Measurements from ENCODE around the gene CYB561D2. TPM values are rescaled to one million over a fixed set of nuclear protein-coding genes. Genes with fewer than 3 reads are reported as not detected.

CYB561D2 gene
- total RNA-seq, 2 donors from 2014 or later = 35.6 to 40.8 TPM

DNA sequence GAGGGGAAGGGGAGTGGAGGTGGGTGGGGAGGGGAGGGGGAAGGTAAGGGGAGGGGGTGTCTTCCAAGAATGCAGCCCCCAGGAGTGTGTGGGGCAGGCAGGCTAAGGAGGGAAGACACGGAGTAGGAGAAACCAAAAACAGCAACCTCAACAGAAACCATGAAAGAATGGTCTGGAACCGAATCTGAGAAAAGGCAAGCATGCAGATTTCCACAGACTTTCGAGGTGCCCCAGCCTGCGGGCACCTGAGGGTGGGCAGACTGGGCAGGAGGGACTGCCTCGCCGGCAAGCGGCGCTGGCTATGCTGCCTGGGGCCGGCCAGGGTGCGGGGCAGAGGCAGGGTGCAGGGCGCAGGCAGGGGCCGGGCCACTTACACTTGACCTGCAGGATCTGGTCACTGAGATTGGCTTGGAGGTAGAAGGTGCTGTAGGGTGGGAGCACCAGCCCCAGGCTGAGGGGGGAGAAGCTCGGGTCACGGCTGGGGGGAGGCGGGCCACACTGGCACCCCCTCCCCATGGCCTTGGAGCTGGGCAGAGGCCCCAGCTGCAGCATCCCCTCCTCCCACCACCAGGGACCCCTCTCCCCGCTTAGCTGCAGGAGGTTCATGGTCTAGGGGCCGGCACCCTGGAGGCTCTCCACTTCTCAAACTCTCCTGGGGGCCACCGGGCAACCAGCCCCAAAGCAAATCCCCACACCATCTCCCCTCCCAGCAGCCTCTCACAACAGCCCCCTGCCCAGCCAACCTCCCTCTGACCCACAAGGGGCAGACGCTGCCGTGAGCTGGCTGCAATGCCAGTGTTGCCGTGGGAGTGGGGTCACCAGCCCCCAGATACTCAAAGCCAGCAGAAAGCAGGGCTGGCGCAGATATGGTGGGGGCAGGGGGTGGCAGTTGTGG, 23.9 kb downstream of the CYB561D2 start:
- ATAC-seq (replicated peaks) = no peak
- H3K9me3 Mint-ChIP-seq = no peaks in the 10 kb centered on the region
- H3K27ac Mint-ChIP-seq = no peak overlapping the region

DNA sequence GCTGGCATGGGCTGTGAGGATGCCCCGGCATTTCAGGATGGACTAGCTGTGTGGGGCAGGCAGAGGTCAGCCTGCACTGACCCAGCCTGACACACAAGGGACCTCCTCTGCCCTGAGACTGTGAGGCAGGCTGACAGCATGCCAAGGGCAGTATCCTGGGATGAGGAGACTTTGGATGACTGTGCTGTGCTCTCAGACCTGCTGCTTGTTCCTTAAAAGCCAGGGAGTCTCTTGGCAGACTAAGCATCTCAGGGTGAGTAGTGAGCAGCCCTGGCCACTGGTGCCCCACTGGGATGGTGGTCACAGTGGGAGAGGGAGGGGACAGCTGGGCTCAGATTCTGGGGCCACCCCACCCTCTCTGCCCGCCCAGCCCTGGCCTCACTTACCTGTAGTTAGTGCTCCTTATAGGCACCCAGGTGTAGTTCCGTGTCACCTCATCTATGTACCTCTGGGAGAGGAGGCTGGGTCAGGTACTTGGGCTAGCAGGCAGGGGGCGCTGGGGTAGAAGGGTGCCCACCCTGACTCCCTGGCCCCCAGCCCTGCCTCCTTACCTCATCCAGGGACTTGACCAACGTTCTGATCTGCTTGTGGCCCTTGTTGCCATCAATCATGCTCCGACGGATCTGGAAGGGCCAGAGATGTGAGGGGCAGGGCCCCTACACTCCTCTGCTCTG, 24.7 kb downstream of the CYB561D2 start:
- H3K4me1 Mint-ChIP-seq = no peaks in the 10 kb centered on the region
- H3K4me3 Mint-ChIP-seq = no peak overlapping the region
- no peaks in the 10 kb centered on the region for H3K9me3 Mint-ChIP-seq
- no peaks in the 10 kb centered on the region for H3K27me3 Mint-ChIP-seq
- no peaks in the 10 kb centered on the region for H3K36me3 Mint-ChIP-seq (ENCODE audit: low read depth)
- H3K27ac Mint-ChIP-seq = no peak overlapping the region
- ATAC-seq (replicated peaks) = no peak

More for the DNA sequence above, 23.9 kb downstream of the CYB561D2 start:
- no peaks in the 10 kb centered on the region for H3K27me3 Mint-ChIP-seq
- no peaks in the 10 kb centered on the region for H3K36me3 Mint-ChIP-seq (ENCODE audit: low read depth)
- H3K4me3 Mint-ChIP-seq = no peak overlapping the region
- no peaks in the 10 kb centered on the region for H3K4me1 Mint-ChIP-seq

- Mint-ChIP-seq H3K4me3 (no peak overlapping the region), H3K27me3 (no peaks in the 10 kb centered on the region), H3K27ac (no peak overlapping the region), H3K9me3 (no peaks in the 10 kb centered on the region), H3K36me3 (ENCODE audit: low read depth) (no peaks in the 10 kb centered on the region), H3K4me1 (no peaks in the 10 kb centered on the region)
- ATAC-seq (replicated peaks) = no peak
Measured at GRCh38 chr3:50378024-50378423, 27.4 kb downstream of the CYB561D2 start.

GRCh38 chr3:50378757-50379156, 28.1 kb downstream of the CYB561D2 start:
- Mint-ChIP-seq H3K27me3 (no peaks in the 10 kb centered on the region), H3K9me3 (no peaks in the 10 kb centered on the region), H3K4me3 (no peak overlapping the region), H3K36me3 (ENCODE audit: low read depth) (no peaks in the 10 kb centered on the region), H3K27ac (no peak overlapping the region), H3K4me1 (no peaks in the 10 kb centered on the region)
- ATAC-seq (replicated peaks) = no peak

DNA sequence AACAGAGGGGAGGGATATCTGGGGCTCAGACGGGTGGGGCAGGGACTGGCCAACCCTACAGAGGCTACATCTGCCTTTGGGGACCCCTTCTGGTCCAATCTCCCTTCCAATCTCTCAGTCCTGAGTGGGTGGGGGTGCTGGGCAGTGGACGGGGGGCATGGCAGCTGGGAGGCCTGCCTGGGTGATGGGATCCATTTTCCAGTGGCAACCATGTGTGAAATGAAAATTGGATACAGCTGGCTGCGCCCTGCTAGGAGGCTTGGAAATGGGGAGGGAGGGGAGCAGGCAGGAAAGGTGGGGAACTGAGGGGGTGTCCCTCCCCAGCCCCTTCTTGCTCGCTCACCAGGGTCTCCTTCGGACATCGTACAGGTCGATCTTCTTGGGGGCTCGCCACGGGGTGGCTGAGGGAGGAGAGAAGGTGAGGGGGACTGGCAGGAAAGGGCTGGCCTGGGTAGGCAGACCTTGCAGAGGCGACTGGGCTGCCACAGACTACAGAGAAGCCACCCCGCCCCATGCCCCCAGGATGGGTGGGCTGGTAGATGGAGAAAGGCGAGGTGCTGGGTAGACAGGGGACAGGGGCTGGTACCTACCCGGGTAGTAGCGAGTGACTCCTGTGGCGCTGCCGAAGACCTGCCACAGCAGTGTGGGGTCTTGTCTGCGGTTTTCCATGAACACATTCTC, 29.9 kb downstream of the CYB561D2 start:
- no peak for ATAC-seq (replicated peaks)
- no peaks in the 10 kb centered on the region for H3K36me3 Mint-ChIP-seq (ENCODE audit: low read depth)
- H3K9me3 Mint-ChIP-seq = no peaks in the 10 kb centered on the region
- H3K27ac Mint-ChIP-seq = no peak overlapping the region
- no peak overlapping the region for H3K4me3 Mint-ChIP-seq
- H3K4me1 Mint-ChIP-seq = no peaks in the 10 kb centered on the region
- H3K27me3 Mint-ChIP-seq = no peaks in the 10 kb centered on the region

GRCh38 chr3:50381383-50381782, 30.7 kb downstream of the CYB561D2 start:
- Mint-ChIP-seq H3K4me1 (no peaks in the 10 kb centered on the region), H3K9me3 (no peaks in the 10 kb centered on the region), H3K27ac (no peak overlapping the region), H3K36me3 (ENCODE audit: low read depth) (no peaks in the 10 kb centered on the region), H3K4me3 (no peak overlapping the region), H3K27me3 (no peaks in the 10 kb centered on the region)
- ATAC-seq (replicated peaks) = no peak

DNA sequence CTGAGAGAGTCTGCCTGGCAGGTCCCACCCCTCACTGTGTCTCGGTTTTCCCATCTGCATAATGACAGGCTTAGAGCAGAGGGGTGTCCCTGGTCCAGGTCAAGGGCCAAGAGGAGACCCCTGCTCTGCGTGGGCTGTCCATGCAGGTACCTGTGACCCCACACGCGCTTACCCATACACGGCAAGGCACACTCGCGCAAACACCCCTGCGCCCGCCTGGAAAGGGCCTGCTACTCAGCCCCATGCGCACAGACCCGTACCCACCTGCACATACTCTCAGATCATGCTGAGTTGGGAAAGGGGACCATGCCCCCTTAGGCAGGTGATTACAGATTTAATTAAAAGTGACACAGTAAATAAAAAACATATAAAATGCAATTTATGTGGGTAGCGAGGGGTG, 32.1 kb downstream of the CYB561D2 start:
- Mint-ChIP-seq H3K9me3 (no peaks in the 10 kb centered on the region), H3K4me1 (no peaks in the 10 kb centered on the region), H3K27me3 (no peaks in the 10 kb centered on the region), H3K27ac (no peak overlapping the region), H3K36me3 (ENCODE audit: low read depth) (no peaks in the 10 kb centered on the region), H3K4me3 (no peak overlapping the region)
- ATAC-seq (replicated peaks) = no peak

- H3K27ac Mint-ChIP-seq = no peak overlapping the region
- no peak for ATAC-seq (replicated peaks)
Measured at GRCh38 chr3:50383750-50384149, 33.1 kb downstream of the CYB561D2 start.

DNA sequence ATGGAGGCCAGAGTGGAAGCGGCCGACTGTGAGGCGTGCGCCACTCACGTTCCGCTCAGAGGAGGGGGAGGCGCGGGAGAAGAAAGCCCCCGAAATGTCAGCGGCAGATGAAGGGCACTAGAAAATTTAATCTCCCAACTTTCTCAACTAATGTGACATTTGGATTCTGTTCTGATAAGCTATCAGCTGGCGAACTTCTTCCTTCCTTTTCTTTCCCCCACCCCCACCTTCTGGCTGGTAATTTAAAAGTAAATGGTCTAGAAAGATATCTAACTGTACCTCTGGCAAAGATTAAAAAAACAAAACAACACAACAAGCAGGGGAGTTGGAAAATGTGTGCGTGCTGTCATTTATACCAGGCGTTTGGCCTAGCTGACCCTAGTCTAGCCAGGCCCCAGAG, 35.1 kb downstream of the CYB561D2 start:
- Mint-ChIP-seq H3K27ac (no peak overlapping the region), H3K4me1 (no peaks in the 10 kb centered on the region), H3K27me3 (no peaks in the 10 kb centered on the region), H3K9me3 (no peaks in the 10 kb centered on the region), H3K4me3 (no peak overlapping the region), H3K36me3 (ENCODE audit: low read depth) (no peaks in the 10 kb centered on the region)
- ATAC-seq (replicated peaks) = no peak

More at GRCh38 chr3:50383750-50384149, 33.1 kb downstream of the CYB561D2 start:
- H3K4me1 Mint-ChIP-seq = no peaks in the 10 kb centered on the region
- H3K9me3 Mint-ChIP-seq = no peaks in the 10 kb centered on the region
- H3K4me3 Mint-ChIP-seq = no peak overlapping the region
- no peaks in the 10 kb centered on the region for H3K36me3 Mint-ChIP-seq (ENCODE audit: low read depth)
- H3K27me3 Mint-ChIP-seq = no peaks in the 10 kb centered on the region

DNA sequence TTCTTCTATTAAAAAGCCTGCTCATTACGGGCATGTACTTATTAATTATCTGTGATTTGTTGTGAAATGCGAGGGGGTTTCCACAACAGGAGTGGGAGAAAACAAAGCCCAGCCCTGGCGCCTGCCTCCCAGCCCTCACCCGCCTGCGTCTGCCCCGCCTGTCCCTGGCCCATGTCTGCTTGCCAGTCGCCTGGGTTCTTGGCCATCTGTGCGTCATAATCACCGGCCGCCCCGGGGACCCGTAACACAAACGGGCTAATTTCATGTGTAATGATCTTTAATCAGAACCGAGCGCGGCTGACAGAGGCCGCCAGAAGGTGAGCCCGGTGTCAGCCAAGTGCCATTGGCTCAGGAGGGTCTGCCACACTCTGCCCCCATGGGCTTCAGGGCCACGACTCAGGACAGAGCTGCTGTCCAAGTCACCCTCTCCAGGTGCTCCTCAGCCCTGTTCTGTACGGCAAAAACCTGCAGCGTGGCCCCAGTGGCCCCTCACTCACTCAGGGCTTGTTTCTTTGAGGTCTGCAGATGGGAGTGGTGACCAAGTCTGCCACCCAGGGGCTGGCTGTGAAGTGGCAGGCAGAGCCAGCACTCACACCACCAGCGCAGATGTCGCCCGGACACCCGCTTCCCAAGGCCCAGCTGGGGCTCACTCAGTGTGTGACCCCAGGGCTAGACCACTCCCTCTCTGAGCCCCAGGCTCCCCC, 37.5 kb downstream of the CYB561D2 start:
- Mint-ChIP-seq H3K9me3 (no peaks in the 10 kb centered on the region), H3K4me1 (peaks cover 5% of the 10 kb centered on the region), H3K36me3 (ENCODE audit: low read depth) (no peaks in the 10 kb centered on the region), H3K27me3 (no peaks in the 10 kb centered on the region), H3K4me3 (no peak overlapping the region), H3K27ac (no peak overlapping the region)
- no peak for ATAC-seq (replicated peaks)

DNA sequence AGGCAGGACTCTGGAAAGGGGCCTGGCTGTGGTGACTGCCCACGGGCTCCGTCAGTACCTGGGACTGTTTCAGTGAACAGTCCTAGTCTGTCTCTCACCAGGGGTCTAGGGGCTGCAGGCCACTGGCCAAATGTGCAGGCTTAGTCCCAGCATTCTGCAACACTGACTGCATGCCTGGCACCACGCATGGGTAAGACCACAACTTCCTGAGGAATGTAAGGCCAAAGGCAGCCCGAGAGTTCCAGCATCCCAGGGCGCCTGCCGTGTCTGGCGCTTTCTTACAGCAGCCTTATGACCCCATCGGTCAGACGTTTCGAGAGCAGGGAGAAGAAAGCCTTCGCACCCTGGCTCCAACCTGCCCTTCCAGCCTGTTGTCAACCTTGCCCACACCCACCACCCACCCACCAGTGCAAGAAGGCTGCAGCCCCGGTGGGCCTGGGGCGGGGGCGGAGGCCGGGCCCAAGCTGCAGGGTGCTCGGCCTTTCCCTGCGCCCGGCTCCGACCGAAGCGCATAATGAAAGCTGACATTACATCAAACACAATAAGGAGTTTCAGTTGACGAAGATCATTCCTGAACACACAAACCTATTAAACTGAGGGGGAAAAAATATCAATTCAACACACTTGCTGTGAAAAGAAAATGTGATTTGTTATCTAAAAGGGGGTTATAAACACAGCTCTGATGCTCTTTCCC, 38.2 kb downstream of the CYB561D2 start:
- no peak for ATAC-seq (replicated peaks)

GRCh38 chr3:50389414-50389767, 38.7 kb downstream of the CYB561D2 start:
- Mint-ChIP-seq H3K4me3 (no peak overlapping the region), H3K9me3 (no peaks in the 10 kb centered on the region), H3K27me3 (no peaks in the 10 kb centered on the region), H3K4me1 (peaks cover 5% of the 10 kb centered on the region), H3K27ac (no peak overlapping the region), H3K36me3 (ENCODE audit: low read depth) (no peaks in the 10 kb centered on the region)
- no peak for ATAC-seq (replicated peaks)

More for the DNA sequence above, 38.2 kb downstream of the CYB561D2 start:
- H3K36me3 Mint-ChIP-seq (ENCODE audit: low read depth) = no peaks in the 10 kb centered on the region
- no peak overlapping the region for H3K4me3 Mint-ChIP-seq
- H3K27me3 Mint-ChIP-seq = no peaks in the 10 kb centered on the region
- peaks cover 5% of the 10 kb centered on the region for H3K4me1 Mint-ChIP-seq
- no peaks in the 10 kb centered on the region for H3K9me3 Mint-ChIP-seq
- no peak overlapping the region for H3K27ac Mint-ChIP-seq

DNA sequence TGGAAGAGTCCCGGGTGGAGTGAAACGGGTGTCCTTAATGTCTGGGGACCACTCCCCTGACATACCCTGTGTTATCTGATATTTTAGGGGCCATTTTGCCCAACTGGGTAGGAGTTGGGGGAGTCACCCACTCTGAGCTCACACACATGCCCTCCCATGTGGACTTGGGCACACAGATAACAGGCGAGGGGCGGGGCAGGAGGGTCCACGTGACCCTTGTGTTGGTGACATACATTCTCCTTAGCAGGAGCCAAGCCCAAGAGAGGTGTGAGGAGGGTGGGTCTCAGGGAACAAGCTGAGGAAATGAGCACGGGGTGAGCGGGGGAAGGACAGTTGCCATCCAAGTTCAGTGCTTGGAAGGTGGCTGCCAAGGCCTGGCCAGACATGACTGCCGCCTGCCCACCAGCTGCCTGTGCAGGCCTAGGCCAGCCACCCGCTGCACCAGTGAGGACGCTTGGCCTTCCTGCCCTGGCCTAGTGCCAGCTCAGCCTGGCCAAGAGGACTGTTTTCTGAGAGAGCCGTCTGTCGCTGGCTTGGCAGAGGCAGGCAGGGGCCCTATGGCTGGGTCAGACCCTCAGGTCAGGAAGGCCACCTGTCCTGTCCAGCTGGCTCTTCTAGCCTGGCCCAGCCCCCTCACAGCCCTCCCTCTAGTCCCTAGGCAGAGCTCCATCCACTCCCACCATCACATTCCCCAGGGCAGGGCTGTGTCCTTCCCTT, 40.0 kb downstream of the CYB561D2 start:
- Mint-ChIP-seq H3K4me3 (no peak overlapping the region), H3K4me1 (peaks cover 5% of the 10 kb centered on the region), H3K27me3 (no peaks in the 10 kb centered on the region), H3K27ac (no peak overlapping the region), H3K36me3 (ENCODE audit: low read depth) (no peaks in the 10 kb centered on the region), H3K9me3 (no peaks in the 10 kb centered on the region)
- ATAC-seq (replicated peaks) = no peak

Measured in activated T-helper 17 cell treated with anti-CD3 and anti-CD28 coated beads, Interleukin-2, amount 50 U/mL, for 72 hours (primary cell).